ENCODE results near the gene ST3GAL3. TPM values are rescaled to one million over a fixed set of nuclear protein-coding genes. Genes with fewer than 3 reads are reported as not detected.

ST3GAL3 gene
- total RNA-seq, 1 donor from 2014 or later = 13.6 TPM

DNA sequence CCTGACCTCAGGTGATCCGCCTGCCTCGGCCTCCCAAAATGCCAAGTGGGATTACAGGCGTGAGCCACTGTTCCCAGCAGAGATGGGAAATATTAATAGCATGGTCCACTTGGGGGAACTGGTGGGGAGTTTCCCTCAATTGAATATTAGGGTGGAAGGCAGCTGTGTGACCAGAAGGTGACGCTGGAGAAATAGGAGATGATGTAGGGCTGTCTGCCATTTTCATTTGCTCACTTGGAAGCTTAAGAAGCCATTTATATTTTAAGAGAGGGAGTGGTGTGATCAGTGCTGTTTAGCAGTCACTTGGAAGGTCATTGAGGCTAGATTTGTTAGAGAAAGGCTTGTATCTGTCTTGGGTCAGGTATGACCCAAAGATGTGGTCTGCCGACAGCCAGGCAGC, 37.5 kb upstream of the ST3GAL3 start:
- H3K9me3 ChIP-seq (ENCODE audit: low read depth) = no peaks in the 10 kb centered on the region
- no peak overlapping the region for H2AFZ ChIP-seq (replicated peaks)
- peaks cover 33% of the 10 kb centered on the region for H4K20me1 ChIP-seq (ENCODE audit: low read depth)
- no peak overlapping the region for H3K4me3 ChIP-seq
- H3K4me3 Mint-ChIP-seq = no peak overlapping the region
- H3K36me3 ChIP-seq = no peaks in the 10 kb centered on the region
- H3K4me2 ChIP-seq = no peak overlapping the region
- no peak overlapping the region for H3K27ac Mint-ChIP-seq
- peaks cover 55% of the 10 kb centered on the region for H3K36me3 Mint-ChIP-seq
- H3K79me2 ChIP-seq (ENCODE audit: low read depth) = peaks cover 5% of the 10 kb centered on the region
- no peaks in the 10 kb centered on the region for H3K4me1 ChIP-seq
- H3K27me3 ChIP-seq = no peaks in the 10 kb centered on the region
- no peaks in the 10 kb centered on the region for H3K4me1 Mint-ChIP-seq
- DNase-seq (ENCODE audit: low spot score) = no peak
- no peak overlapping the region for H3K9ac ChIP-seq
- H3K27ac ChIP-seq = no peak overlapping the region
- no peaks in the 10 kb centered on the region for H3F3A ChIP-seq (ENCODE audit: low read depth)
- peaks cover 2% of the 10 kb centered on the region for H3K27me3 Mint-ChIP-seq (ENCODE audit: insufficient read depth, low read depth)
- TF ChIP-seq CTCF (IDR thresholded peaks at IDR 0.05) (no peak), EZH2phosphoT487 (IDR thresholded peaks at IDR 0.05) (no peak)
- no peaks in the 10 kb centered on the region for H3K9me3 Mint-ChIP-seq

GRCh38 chr1:43671193-43671592, 36.1 kb upstream of the ST3GAL3 start:
- Histone ChIP-seq H3K9ac (no peak overlapping the region), H3K27ac (no peak overlapping the region), H3K79me2 (ENCODE audit: low read depth) (peaks cover 5% of the 10 kb centered on the region), H3K4me3 (no peak overlapping the region), H3K27me3 (no peaks in the 10 kb centered on the region), H3F3A (ENCODE audit: low read depth) (no peaks in the 10 kb centered on the region), H2AFZ (replicated peaks) (no peak overlapping the region), H3K4me1 (no peaks in the 10 kb centered on the region), H4K20me1 (ENCODE audit: low read depth) (peaks cover 25% of the 10 kb centered on the region), H3K36me3 (no peaks in the 10 kb centered on the region), H3K4me2 (no peak overlapping the region), H3K9me3 (ENCODE audit: low read depth) (no peaks in the 10 kb centered on the region)
- H3K4me3 Mint-ChIP-seq = no peak overlapping the region
- H3K9me3 Mint-ChIP-seq = no peaks in the 10 kb centered on the region
- no peak for TF ChIP-seq EZH2 (IDR thresholded peaks at IDR 0.05)
- TF ChIP-seq CTCF (IDR thresholded peaks at IDR 0.05) = no peak
- no peak for TF ChIP-seq EZH2phosphoT487 (IDR thresholded peaks at IDR 0.05)
- peaks cover 2% of the 10 kb centered on the region for H3K27me3 Mint-ChIP-seq (ENCODE audit: insufficient read depth, low read depth)
- DNase-seq (ENCODE audit: low spot score) = no peak
- H3K4me1 Mint-ChIP-seq = no peaks in the 10 kb centered on the region
- peak overlapping the region; percentile 43 for H3K27ac Mint-ChIP-seq
- peaks cover 54% of the 10 kb centered on the region for H3K36me3 Mint-ChIP-seq

- Histone ChIP-seq H3K27me3 (no peaks in the 10 kb centered on the region), H3K9ac (no peak overlapping the region), H2AFZ (replicated peaks) (no peak overlapping the region), H3F3A (ENCODE audit: low read depth) (no peaks in the 10 kb centered on the region), H4K20me1 (ENCODE audit: low read depth) (peaks cover 26% of the 10 kb centered on the region), H3K9me3 (ENCODE audit: low read depth) (no peaks in the 10 kb centered on the region), H3K36me3 (no peaks in the 10 kb centered on the region), H3K4me1 (no peaks in the 10 kb centered on the region), H3K4me2 (no peak overlapping the region), H3K4me3 (no peak overlapping the region), H3K27ac (no peak overlapping the region), H3K79me2 (ENCODE audit: low read depth) (peaks cover 5% of the 10 kb centered on the region)
- no peak for DNase-seq (ENCODE audit: low spot score)
- Mint-ChIP-seq H3K27ac (no peak overlapping the region), H3K36me3 (peaks cover 52% of the 10 kb centered on the region), H3K4me3 (no peak overlapping the region), H3K9me3 (no peaks in the 10 kb centered on the region), H3K4me1 (no peaks in the 10 kb centered on the region), H3K27me3 (ENCODE audit: insufficient read depth, low read depth) (peaks cover 2% of the 10 kb centered on the region)
- TF ChIP-seq CTCF (IDR thresholded peaks at IDR 0.05) (no peak), EZH2 (IDR thresholded peaks at IDR 0.05) (no peak), EZH2phosphoT487 (IDR thresholded peaks at IDR 0.05) (no peak)
These were observed 35.6 kb upstream of the ST3GAL3 start for GRCh38 chr1:43671626-43672330.
